ENCODE data around the gene TMPRSS12.
A peak's percentile ranks its signal among the peaks of the same experiment; 100 is the strongest.

Gene TMPRSS12

DNA sequence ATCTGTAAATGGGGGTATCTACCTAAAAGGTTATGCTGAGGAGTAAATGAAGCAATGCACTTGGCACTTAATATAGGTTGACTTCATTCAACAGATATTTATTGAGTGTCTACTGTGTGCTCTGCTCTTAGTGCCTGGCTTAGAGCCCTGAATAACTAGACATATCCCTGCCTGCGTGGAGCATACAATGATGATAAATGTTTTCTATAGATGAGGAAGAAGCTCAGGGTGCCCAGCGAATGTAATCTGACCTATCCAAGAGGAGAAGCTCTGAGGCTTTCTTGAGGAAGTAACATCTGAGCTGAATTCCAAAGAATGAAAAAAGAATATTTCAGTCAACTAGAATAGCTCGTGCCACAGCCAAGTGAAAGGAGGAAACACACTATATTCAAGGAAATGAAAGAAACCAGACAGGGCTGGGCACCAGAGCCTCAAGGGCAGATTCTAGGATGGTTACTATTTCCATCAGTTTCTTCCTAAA, 91.7 kb downstream of the TMPRSS12 start:
- TF ChIP-seq, protein P1, sequence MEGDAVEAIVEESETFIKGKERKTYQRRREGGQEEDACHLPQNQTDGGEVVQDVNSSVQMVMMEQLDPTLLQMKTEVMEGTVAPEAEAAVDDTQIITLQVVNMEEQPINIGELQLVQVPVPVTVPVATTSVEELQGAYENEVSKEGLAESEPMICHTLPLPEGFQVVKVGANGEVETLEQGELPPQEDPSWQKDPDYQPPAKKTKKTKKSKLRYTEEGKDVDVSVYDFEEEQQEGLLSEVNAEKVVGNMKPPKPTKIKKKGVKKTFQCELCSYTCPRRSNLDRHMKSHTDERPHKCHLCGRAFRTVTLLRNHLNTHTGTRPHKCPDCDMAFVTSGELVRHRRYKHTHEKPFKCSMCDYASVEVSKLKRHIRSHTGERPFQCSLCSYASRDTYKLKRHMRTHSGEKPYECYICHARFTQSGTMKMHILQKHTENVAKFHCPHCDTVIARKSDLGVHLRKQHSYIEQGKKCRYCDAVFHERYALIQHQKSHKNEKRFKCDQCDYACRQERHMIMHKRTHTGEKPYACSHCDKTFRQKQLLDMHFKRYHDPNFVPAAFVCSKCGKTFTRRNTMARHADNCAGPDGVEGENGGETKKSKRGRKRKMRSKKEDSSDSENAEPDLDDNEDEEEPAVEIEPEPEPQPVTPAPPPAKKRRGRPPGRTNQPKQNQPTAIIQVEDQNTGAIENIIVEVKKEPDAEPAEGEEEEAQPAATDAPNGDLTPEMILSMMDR (IDR thresholded peaks at IDR 0.05; ENCODE audit: poor library complexity, severe bottlenecking), result no peak
- H3K36me3 ChIP-seq (ENCODE audit: low read depth), result no peaks in the 10 kb centered on the region
- H3K4me3 ChIP-seq (ENCODE audit: severe bottlenecking), result no peak overlapping the region
- H3K9me3 ChIP-seq (ENCODE audit: severe bottlenecking), result no peaks in the 10 kb centered on the region
- H3K4me1 ChIP-seq (ENCODE audit: insufficient read depth, poor library complexity, severe bottlenecking), result peaks cover 14% of the 10 kb centered on the region
- no peaks in the 10 kb centered on the region for H3K27me3 ChIP-seq (ENCODE audit: insufficient read depth, poor library complexity, severe bottlenecking)
- ATAC-seq (ENCODE audit: low read depth) (no peak), DNase-seq (ENCODE audit: low spot score) (no peak)
- peak overlapping the region; percentile 15 for H3K27ac ChIP-seq (ENCODE audit: poor library complexity, severe bottlenecking)

DNA sequence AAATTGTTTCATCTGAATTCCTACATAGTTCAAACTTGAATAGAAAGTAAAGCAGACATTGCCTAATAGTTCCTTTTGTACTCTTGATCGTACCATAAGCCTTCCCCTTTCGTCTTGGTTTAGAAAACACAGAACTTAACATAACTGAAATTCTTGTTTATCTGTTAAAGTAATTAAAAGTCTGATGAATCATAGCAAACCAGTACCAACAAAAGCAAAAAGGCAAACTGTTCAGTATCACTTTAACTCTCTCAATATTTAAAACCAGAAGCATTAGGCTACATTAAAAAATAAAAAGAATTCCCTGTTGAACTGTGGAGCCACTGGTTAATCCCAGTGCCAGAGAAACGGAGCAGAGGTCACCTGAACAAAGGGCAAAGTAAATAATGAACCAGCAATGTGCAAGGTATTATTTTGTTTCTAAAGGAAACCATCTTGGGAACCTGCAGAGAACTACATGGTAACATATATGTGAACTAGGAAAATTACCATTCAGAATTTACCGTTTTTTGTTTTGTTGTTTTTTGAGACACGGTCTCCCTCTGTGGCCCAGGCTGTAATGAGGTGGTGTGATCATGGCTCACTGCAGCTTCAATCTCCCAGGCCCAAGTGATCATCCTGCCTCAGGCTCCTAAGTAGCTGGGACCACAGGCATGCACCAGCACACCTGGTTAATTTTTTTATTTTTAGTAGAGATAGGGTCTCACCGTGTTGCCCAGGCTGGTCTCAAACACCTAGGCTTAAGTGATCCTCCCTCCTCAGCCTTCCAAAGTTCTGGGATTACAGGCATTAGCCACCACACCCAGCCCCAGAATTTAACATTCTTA, 92.5 kb downstream of the TMPRSS12 start:
- Histone ChIP-seq H3K4me3 (ENCODE audit: severe bottlenecking) (no peak overlapping the region), H3K9me3 (ENCODE audit: severe bottlenecking) (no peaks in the 10 kb centered on the region), H3K27ac (ENCODE audit: poor library complexity, severe bottlenecking) (peak overlapping the region; percentile 15), H3K27me3 (ENCODE audit: insufficient read depth, poor library complexity, severe bottlenecking) (no peaks in the 10 kb centered on the region), H3K4me1 (ENCODE audit: insufficient read depth, poor library complexity, severe bottlenecking) (peaks cover 14% of the 10 kb centered on the region), H3K36me3 (ENCODE audit: low read depth) (no peaks in the 10 kb centered on the region)
- TF ChIP-seq, protein P1 (IDR thresholded peaks at IDR 0.05; ENCODE audit: poor library complexity, severe bottlenecking), result no peak
- DNase-seq (ENCODE audit: low spot score), result no peak
- ATAC-seq (ENCODE audit: low read depth), result peak; percentile 33; the same call in 1 of the 3 replicates

DNA sequence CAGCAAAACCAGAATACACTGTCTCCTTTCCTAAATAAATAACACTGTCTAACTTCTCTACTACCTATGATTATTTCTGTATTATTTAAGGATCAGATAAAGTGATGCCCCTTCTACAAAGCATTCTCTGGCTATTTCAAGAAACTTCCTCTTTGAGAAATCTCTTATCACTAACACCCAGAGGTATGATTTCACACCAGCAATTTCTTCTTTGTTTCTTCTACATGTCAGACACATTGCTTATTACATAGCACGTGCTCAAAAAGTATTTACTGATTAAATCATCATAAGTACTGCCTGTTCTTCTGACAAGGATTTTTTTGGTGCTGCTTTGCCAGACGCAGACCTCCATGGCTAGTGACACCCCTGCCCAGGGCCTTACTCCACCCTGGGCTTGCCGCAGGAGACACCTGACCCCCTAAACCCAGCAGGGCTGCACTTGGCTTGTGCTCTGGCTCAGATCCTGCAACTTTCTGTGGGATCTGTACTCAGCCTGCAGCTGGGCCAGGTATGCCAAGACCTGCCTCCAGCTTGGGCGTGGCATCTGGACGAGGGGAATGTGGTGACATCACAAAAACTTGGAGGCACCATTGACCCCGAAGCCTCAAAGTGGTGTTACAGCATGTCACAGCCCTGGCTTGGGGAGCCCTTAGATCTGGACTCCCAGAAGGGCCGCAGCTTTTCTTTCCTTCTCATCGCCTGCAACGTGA, 94.2 kb downstream of the TMPRSS12 start:
- TF ChIP-seq, protein P1 (IDR thresholded peaks at IDR 0.05; ENCODE audit: poor library complexity, severe bottlenecking), result no peak
- H3K36me3 ChIP-seq (ENCODE audit: low read depth), result no peaks in the 10 kb centered on the region
- peaks cover 14% of the 10 kb centered on the region for H3K4me1 ChIP-seq (ENCODE audit: insufficient read depth, poor library complexity, severe bottlenecking)
- DNase-seq (ENCODE audit: low spot score), result no peak
- ATAC-seq (ENCODE audit: low read depth), result no peak
- H3K27me3 ChIP-seq (ENCODE audit: insufficient read depth, poor library complexity, severe bottlenecking), result no peaks in the 10 kb centered on the region
- no peaks in the 10 kb centered on the region for H3K9me3 ChIP-seq (ENCODE audit: severe bottlenecking)
- H3K4me3 ChIP-seq (ENCODE audit: severe bottlenecking), result no peak overlapping the region
- no peak overlapping the region for H3K27ac ChIP-seq (ENCODE audit: poor library complexity, severe bottlenecking)
